Activated naive CD4-positive, alpha-beta T cell treated with anti-CD3 and anti-CD28 coated beads, Interleukin-2, amount 10 ng/mL, durations not matched to agents 7 days and 5 days (primary cell): ENCODE measurements around the gene PRCP.

Experiments used
- CTCF ChIA-PET: fragments of 350-600 bp; sonication (Branson Sonifier 250); formaldehyde crosslinking; loops from one replicate; lab custom pipeline; 2021; ENCODE audit warnings: antibody characterized with exemption; lab: Charles Lee
- DNase-seq: peaks from one replicate; pipeline ENCODE4 v3.0.0-alpha.2; 2020
- H3K27ac Mint-ChIP-seq: one replicate; pipeline ENCODE4 v1.8.0; 2021; ENCODE audit warnings: mild to moderate bottlenecking, moderate library complexity, mixed read lengths
- H3K27me3 Mint-ChIP-seq: one replicate; pipeline ENCODE4 v1.8.0; 2021; ENCODE audit warnings: mild to moderate bottlenecking, mixed read lengths
- H3K36me3 Mint-ChIP-seq: one replicate; pipeline ENCODE4 v1.8.0; 2021; ENCODE audit warnings: mixed read lengths
- H3K4me1 Mint-ChIP-seq: one replicate; pipeline ENCODE4 v1.8.0; 2021; ENCODE audit warnings: mixed read lengths
- H3K4me3 Mint-ChIP-seq: one replicate; pipeline ENCODE4 v1.8.0; 2021; ENCODE audit warnings: mild to moderate bottlenecking, moderate library complexity, mixed read lengths
- H3K9me3 Mint-ChIP-seq: one replicate; pipeline ENCODE4 v1.8.0; 2021; ENCODE audit warnings: mixed read lengths

Gene PRCP

GRCh38 chr11:82826526-82826925 lies 73.7 kb downstream of the PRCP start:
- Mint-ChIP-seq H3K9me3 (no peaks in the 10 kb centered on the region), H3K36me3 (peaks cover 5% of the 10 kb centered on the region), H3K27ac (no peak overlapping the region), H3K27me3 (no peaks in the 10 kb centered on the region), H3K4me3 (no peak overlapping the region), H3K4me1 (no peaks in the 10 kb centered on the region)
- DNase-seq = no peak
- CTCF ChIA-PET = interaction anchor here (0.8 kb wide), 1 partner anchor 11 kb away, joined by 3 read pairs; no protein-coding TSS in a partner anchor

- H3K27ac Mint-ChIP-seq = no peak overlapping the region
- H3K4me1 Mint-ChIP-seq = no peaks in the 10 kb centered on the region
- no peaks in the 10 kb centered on the region for H3K9me3 Mint-ChIP-seq
- no peak for DNase-seq
- CTCF ChIA-PET = interaction anchor here (1.4 kb wide), 1 partner anchor 43 kb away, joined by 3 read pairs; no protein-coding TSS in a partner anchor
- no peaks in the 10 kb centered on the region for H3K27me3 Mint-ChIP-seq
- peaks cover 5% of the 10 kb centered on the region for H3K36me3 Mint-ChIP-seq
- H3K4me3 Mint-ChIP-seq = no peak overlapping the region
Observed at GRCh38 chr11:82823647-82824619, 76.3 kb downstream of the PRCP start.

DNA sequence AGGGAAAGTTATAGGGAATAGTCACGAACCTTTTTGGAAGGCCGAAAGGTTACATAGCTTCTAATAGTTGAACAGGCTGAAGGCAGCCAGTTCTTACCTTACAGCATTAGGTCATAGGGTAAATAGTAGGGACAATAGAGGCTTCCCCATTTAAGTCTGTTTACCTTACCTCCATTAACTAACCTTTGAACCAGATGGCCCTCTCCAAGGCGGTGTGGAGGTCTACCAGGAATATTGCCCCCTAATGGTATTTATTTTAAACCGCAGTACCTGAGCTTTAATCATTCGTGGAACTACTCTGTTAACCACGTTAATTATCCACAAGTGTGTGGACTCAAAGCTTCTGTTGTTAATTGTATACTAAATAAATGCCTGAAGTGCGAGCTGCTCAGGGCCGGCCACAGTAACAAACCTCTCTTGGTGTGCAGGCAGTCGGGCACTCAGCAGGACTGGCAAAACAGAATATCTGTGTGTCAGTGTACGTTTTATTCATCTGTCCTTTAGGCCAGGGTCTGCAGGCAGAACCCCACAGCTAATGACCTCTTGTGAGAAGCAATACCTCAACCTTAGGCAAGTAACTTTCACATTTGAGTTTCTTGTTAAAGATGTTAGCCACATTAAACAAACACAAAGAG lies 81.7 kb downstream of the PRCP start:
- Mint-ChIP-seq H3K4me3 (no peak overlapping the region), H3K4me1 (no peaks in the 10 kb centered on the region), H3K27ac (no peak overlapping the region), H3K9me3 (no peaks in the 10 kb centered on the region), H3K27me3 (peaks cover 5% of the 10 kb centered on the region), H3K36me3 (no peaks in the 10 kb centered on the region)
- CTCF ChIA-PET = no interaction called here
- no peak for DNase-seq

DNA sequence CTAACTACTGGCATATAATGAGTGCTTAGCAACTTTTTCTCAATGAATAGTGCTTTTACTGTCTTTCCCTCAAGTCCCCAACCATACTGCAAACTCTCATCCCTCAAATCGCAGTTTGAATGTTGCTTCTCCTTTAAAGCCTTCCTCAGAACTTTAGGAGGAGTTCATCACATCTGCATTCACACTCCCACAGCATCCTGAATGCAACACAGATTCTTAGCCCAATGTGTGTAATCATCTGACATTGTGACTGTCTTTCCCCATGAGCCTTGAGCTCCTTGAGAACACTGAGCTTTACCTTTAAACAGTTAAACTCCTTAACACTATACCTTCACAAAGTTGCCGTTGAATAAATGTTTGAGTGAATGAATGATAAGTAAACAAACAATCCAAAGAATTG lies 84.8 kb downstream of the PRCP start:
- Mint-ChIP-seq H3K4me1 (no peaks in the 10 kb centered on the region), H3K27ac (no peak overlapping the region), H3K4me3 (no peak overlapping the region), H3K9me3 (no peaks in the 10 kb centered on the region), H3K27me3 (peaks cover 5% of the 10 kb centered on the region), H3K36me3 (no peaks in the 10 kb centered on the region)
- CTCF ChIA-PET = interaction anchor here (0.9 to 1.7 kb wide), 2 partner anchors 37 to 52 kb away, joined by 3 to 4 read pairs; no protein-coding TSS in a partner anchor
- DNase-seq = no peak

DNA sequence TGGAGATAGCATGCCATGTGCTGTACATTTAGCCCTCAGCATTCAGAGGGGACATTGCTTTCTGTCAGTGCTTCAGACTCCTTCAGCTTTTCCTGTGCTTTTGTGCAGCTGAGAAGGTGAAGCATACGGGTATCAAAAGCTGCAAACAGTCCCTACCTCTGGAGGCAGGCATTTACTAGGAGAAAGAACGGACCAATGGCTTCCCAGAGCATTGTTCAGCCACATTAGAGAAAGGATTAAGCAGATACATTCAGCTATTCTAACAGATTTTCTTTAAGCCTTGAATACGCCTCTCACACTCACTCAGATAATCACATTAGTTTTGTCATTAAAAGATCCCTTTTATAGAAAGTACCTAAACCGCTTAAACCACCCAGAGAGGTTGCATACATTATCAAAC lies 85.9 kb downstream of the PRCP start:
- Mint-ChIP-seq H3K4me1 (no peaks in the 10 kb centered on the region), H3K27me3 (peaks cover 5% of the 10 kb centered on the region), H3K27ac (no peak overlapping the region), H3K36me3 (no peaks in the 10 kb centered on the region), H3K9me3 (no peaks in the 10 kb centered on the region), H3K4me3 (no peak overlapping the region)
- CTCF ChIA-PET = no interaction called here
- no peak for DNase-seq

- H3K4me3 Mint-ChIP-seq = no peak overlapping the region
- no peak overlapping the region for H3K27ac Mint-ChIP-seq
- H3K9me3 Mint-ChIP-seq = no peaks in the 10 kb centered on the region
- no peaks in the 10 kb centered on the region for H3K4me1 Mint-ChIP-seq
- peaks cover 12% of the 10 kb centered on the region for H3K27me3 Mint-ChIP-seq
- H3K36me3 Mint-ChIP-seq = no peaks in the 10 kb centered on the region
- no peak for DNase-seq
- CTCF ChIA-PET = no interaction called here
Observed at GRCh38 chr11:82811369-82811768, 88.9 kb downstream of the PRCP start.

DNA sequence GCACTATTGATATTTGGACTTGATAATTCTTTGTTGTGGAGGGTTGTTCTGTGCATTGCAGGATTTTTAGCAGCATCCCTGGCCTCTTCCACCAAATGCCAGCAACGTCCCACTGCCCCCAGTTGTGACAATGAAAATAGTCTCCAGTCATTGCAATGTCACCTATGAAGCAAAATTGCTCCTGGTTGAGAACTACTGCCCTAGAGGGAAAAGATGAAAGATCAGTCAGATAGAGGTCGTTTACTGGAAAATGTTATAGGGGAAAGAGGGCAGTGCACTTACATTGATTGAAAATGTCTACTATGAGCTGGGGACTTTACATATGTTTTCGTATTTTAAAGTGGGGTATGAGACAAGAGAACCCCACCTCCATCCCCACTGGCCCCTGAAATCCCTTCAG lies 89.5 kb downstream of the PRCP start:
- CTCF ChIA-PET = no interaction called here
- H3K4me1 Mint-ChIP-seq = no peaks in the 10 kb centered on the region
- no peak for DNase-seq
- peaks cover 18% of the 10 kb centered on the region for H3K27me3 Mint-ChIP-seq
- H3K9me3 Mint-ChIP-seq = no peaks in the 10 kb centered on the region
- H3K4me3 Mint-ChIP-seq = no peak overlapping the region
- no peaks in the 10 kb centered on the region for H3K36me3 Mint-ChIP-seq
- no peak overlapping the region for H3K27ac Mint-ChIP-seq

DNA sequence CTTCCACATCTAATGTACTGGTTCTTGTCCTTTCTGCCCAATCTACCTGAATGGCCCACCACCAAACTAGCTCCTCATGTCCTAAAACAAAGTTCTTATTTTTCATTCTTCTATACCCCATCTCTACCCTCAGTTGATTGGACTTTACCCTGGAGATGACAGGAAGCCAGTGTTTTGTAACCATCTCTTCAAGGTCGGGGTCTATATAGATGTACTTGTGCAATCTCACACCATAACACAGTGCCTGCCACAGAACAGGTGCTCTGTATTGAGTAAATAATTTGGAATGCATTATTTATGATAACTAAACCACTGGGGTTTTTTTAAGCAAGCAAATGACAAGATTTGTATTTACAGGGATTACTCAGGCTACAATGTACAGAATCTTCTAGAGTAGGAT lies 89.9 kb downstream of the PRCP start:
- Mint-ChIP-seq H3K9me3 (no peaks in the 10 kb centered on the region), H3K4me1 (no peaks in the 10 kb centered on the region), H3K27me3 (peaks cover 22% of the 10 kb centered on the region), H3K27ac (no peak overlapping the region), H3K36me3 (no peaks in the 10 kb centered on the region), H3K4me3 (no peak overlapping the region)
- CTCF ChIA-PET = interaction anchor here (0.6 to 0.8 kb wide), 2 partner anchors 47 to 111 kb away, joined by 3 read pairs; no protein-coding TSS in a partner anchor
- DNase-seq = no peak

- H3K36me3 Mint-ChIP-seq = no peaks in the 10 kb centered on the region
- peaks cover 30% of the 10 kb centered on the region for H3K27me3 Mint-ChIP-seq
- H3K9me3 Mint-ChIP-seq = no peaks in the 10 kb centered on the region
- no peaks in the 10 kb centered on the region for H3K4me1 Mint-ChIP-seq
- CTCF ChIA-PET = interaction anchor here (0.6 kb wide), 1 partner anchor 10 kb away, joined by 5 read pairs; no protein-coding TSS in a partner anchor
- DNase-seq = no peak
- no peak overlapping the region for H3K27ac Mint-ChIP-seq
- no peak overlapping the region for H3K4me3 Mint-ChIP-seq
Observed at GRCh38 chr11:82807646-82808045, 92.6 kb downstream of the PRCP start.

DNA sequence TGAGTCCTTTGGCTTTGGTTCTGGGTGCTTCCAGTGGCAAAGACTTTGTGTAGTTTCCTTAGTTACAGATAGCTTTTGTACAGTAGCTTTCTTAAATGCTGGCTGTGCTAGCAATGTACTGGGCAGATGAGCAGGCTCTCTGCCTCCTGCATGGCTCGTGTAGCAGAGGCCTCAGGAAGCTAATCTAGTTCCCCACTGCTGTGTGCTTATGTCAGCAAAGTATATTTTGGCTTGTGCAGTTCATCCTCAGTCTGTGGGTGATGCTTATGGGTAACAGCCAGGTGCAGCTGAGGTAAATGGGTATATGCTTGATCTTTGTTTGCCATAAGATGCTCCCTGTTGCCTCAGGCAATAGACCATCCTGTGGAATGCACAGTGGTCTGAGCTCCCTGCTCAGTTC lies 97.5 kb downstream of the PRCP start:
- no peaks in the 10 kb centered on the region for H3K4me1 Mint-ChIP-seq
- CTCF ChIA-PET = no interaction called here

DNA sequence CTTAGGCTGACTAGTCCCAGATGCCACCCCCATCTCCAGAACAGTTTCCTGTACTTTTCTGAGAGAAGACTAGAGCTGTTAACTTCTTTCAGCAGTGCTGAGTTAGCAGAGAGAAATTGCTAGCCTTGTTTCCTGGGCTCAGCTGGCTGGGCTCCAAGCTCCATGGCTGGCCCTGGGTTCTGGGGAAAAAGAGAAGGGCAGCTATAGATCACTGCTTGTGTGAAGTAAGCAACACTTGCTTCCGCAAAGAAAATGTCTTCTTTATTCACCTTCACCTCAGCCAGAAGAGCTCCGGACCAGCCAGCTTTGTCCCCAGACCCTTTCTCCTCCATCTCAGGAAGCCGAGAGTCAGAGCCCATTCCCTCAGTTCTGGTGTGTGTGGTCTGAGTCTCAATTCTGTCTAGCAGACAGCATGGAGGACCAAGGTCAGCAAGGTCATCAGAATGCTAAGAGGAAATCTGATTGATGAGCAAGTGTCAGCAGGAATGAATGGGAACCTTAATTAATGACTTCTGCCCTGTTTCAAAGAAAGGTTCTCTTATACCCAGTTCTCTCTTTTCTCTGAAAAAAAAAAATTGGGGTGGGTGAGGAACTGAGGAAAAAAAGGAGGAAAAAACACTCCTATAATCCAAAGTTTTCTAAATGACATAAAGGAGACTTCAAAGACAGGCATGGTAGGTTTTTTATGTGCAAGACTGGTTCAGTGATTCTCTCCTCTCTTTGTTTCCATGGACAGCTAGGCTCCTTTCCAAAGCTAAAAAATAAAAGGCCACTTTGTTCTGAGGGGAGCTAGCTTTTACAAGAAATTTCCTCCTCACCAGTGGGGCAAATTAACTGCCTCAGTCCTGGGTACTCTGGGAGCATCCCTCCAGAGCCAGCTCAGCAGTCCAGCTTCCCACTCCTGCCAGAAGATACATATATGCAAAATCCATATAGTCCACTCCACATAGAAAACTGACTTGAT lies 103.0 kb downstream of the PRCP start:
- Mint-ChIP-seq H3K27me3 (peaks cover 9% of the 10 kb centered on the region), H3K4me1 (no peaks in the 10 kb centered on the region), H3K27ac (no peak overlapping the region), H3K36me3 (no peaks in the 10 kb centered on the region), H3K4me3 (no peak overlapping the region), H3K9me3 (no peaks in the 10 kb centered on the region)
- DNase-seq = no peak
- CTCF ChIA-PET = interaction anchor here (0.7 kb wide), 1 partner anchor 11 kb away, joined by 5 read pairs; no protein-coding TSS in a partner anchor

More for the DNA sequence above, 97.5 kb downstream of the PRCP start:
- peaks cover 27% of the 10 kb centered on the region for H3K27me3 Mint-ChIP-seq
- H3K36me3 Mint-ChIP-seq = no peaks in the 10 kb centered on the region
- no peaks in the 10 kb centered on the region for H3K9me3 Mint-ChIP-seq
- H3K4me3 Mint-ChIP-seq = no peak overlapping the region
- no peak overlapping the region for H3K27ac Mint-ChIP-seq
- DNase-seq = no peak

GRCh38 chr11:82794490-82794889 lies 105.7 kb downstream of the PRCP start:
- DNase-seq = no peak
- H3K27me3 Mint-ChIP-seq = peaks cover 9% of the 10 kb centered on the region
- CTCF ChIA-PET = interaction anchor here (0.9 kb wide), 1 partner anchor 19 kb away, joined by 3 read pairs; no protein-coding TSS in a partner anchor

GRCh38 chr11:82792822-82793569 lies 107.2 kb downstream of the PRCP start:
- H3K4me3 Mint-ChIP-seq = no peak overlapping the region
- H3K27ac Mint-ChIP-seq = no peak overlapping the region
- CTCF ChIA-PET = no interaction called here

More at GRCh38 chr11:82794490-82794889, 105.7 kb downstream of the PRCP start:
- Mint-ChIP-seq H3K36me3 (no peaks in the 10 kb centered on the region), H3K9me3 (no peaks in the 10 kb centered on the region), H3K27ac (no peak overlapping the region), H3K4me3 (no peak overlapping the region), H3K4me1 (no peaks in the 10 kb centered on the region)

More at GRCh38 chr11:82792822-82793569, 107.2 kb downstream of the PRCP start:
- Mint-ChIP-seq H3K36me3 (no peaks in the 10 kb centered on the region), H3K4me1 (no peaks in the 10 kb centered on the region), H3K27me3 (peaks cover 9% of the 10 kb centered on the region), H3K9me3 (no peaks in the 10 kb centered on the region)
- no peak for DNase-seq
